GM12878 (cell line): Measurements from ENCODE around the gene IKZF1. TPM values are rescaled to one million over a fixed set of nuclear protein-coding genes. Genes with fewer than 3 reads are reported as not detected.
A peak's percentile ranks its signal among the peaks of the same experiment; 100 is the strongest.

Experiments used
- ATAC-seq: fragments of 200-7000 bp; cut with Tn5 transposase; 3 replicates; pipeline ENCODE4 v1.9.1; 2020; ENCODE audit warnings: mild to moderate bottlenecking, moderate library complexity
- BruUV-seq: library from RNA; stranded (reverse); fragments of 400-500 nt; replicated peaks from 2 replicates; lab custom pipeline; 2021; lab: Mats Ljungman, UMichigan
- CTCF ChIA-PET: fragments of 300-600 bp; sonication (Branson Sonifier 250); formaldehyde crosslinking; extraction: SDS; loops from one replicate; lab custom pipeline; 2021; ENCODE audit warnings: inconsistent platforms; lab: Yijun Ruan, JAX
- POLR2A ChIA-PET: fragments of 350-600 bp; formaldehyde crosslinking; extraction: SDS; loops from one replicate; lab custom pipeline; 2021; ENCODE audit warnings: inconsistent platforms; lab: Charles Lee
- RAD21 ChIA-PET: fragments of 300-600 bp; sonication (Branson Sonifier 250); formaldehyde crosslinking; loops from one replicate; lab custom pipeline; 2023; ENCODE audit warnings: antibody characterized with exemption; ENCODE audit not compliant: unreplicated experiment; lab: Charles Lee
- SMC1A ChIA-PET: fragments of 300-600 bp; sonication (Branson Sonifier 250); formaldehyde crosslinking; loops from one replicate; lab custom pipeline; 2023; ENCODE audit not compliant: unreplicated experiment, uncharacterized antibody; lab: Charles Lee
- DNase-seq: peaks from one replicate; pipeline ENCODE4 v3.0.0-alpha.2; 2011; ENCODE audit warnings: low read depth, low spot score
- FAIRE-seq: peaks from 3 replicates; lab custom pipeline; 2011; peaks lifted over from hg19 to GRCh38; lab: Jason Lieb, UNC
- H2AFZ ChIP-seq: 2 replicates; pipeline ENCODE4 v1.6.0; 2011; ENCODE audit warnings: low read depth, low read length, control low read depth; ENCODE audit not compliant: control insufficient read depth
- H3K27ac ChIP-seq: 2 replicates; pipeline ENCODE4 v1.5.1; 2011; ENCODE audit warnings: control low read depth; ENCODE audit not compliant: control insufficient read depth, insufficient read depth
- H3K27me3 ChIP-seq, 2 experiments: replicated peaks in 1 of 2; 2 replicates each; pipeline versions ENCODE4 v1.6.0 to v1.6.1; 2011; ENCODE audit warnings: low read length in 1 of 2; ENCODE audit not compliant: control insufficient read depth in 2 of 2, insufficient read depth in 2 of 2
- H3K36me3 ChIP-seq, 2 experiments: 2 replicates each; pipeline ENCODE4 v1.5.1; 2011; ENCODE audit warnings: low read length in 1 of 2; ENCODE audit not compliant: control insufficient read depth in 2 of 2, insufficient read depth in 2 of 2
- H3K4me1 ChIP-seq: 2 replicates; pipeline ENCODE4 v1.6.1; 2011; ENCODE audit warnings: mild to moderate bottlenecking, low read length, moderate library complexity, mixed read lengths; ENCODE audit not compliant: control insufficient read depth, insufficient read depth
- H3K4me2 ChIP-seq: 2 replicates; pipeline ENCODE4 v1.6.0; 2011; ENCODE audit warnings: control low read depth; ENCODE audit not compliant: control insufficient read depth, insufficient read depth
- H3K4me3 ChIP-seq: fragments of 200-600 bp; sonication (generic); 2 replicates; pipeline ENCODE4 v1.5.1; 2016
- H3K79me2 ChIP-seq: 2 replicates; pipeline ENCODE4 v1.6.0; 2011; ENCODE audit warnings: low read length; ENCODE audit not compliant: control insufficient read depth, insufficient read depth
- H3K9ac ChIP-seq: 2 replicates; pipeline ENCODE4 v1.8.0; 2011; ENCODE audit warnings: low read length, control low read depth, mixed read lengths; ENCODE audit not compliant: control insufficient read depth, insufficient read depth
- H3K9me3 ChIP-seq: replicated peaks from 3 replicates; pipeline ENCODE4 v1.5.1; 2011; ENCODE audit warnings: mild to moderate bottlenecking, low read length; ENCODE audit not compliant: control insufficient read depth, insufficient read depth
- H4K20me1 ChIP-seq: 2 replicates; pipeline ENCODE4 v1.6.0; 2011; ENCODE audit not compliant: control insufficient read depth, insufficient read depth
- EP300 ChIP-seq, 2 experiments: fragments of 150-350 bp in 1 of 2; IDR thresholded peaks; 2 replicates each; pipeline ENCODE4 v1.6.1; 2011 to 2012; ENCODE audit warnings: low read depth in 2 of 2, low read length in 2 of 2, borderline replicate concordance in 1 of 2, improper control_type of control experiment in 1 of 2, inconsistent platforms in 1 of 2; ENCODE audit not compliant: control insufficient read depth in 1 of 2
- GABPA ChIP-seq: IDR thresholded peaks from 2 replicates; pipeline ENCODE4 v1.6.1; 2014; ENCODE audit warnings: antibody characterized with exemption, low read depth, mild to moderate bottlenecking, inconsistent platforms
- LARP7 ChIP-seq: fragments of 450-650 bp; IDR thresholded peaks from 2 replicates; pipeline ENCODE4 v1.6.1; 2017; ENCODE audit warnings: mild to moderate bottlenecking
- NR2C1 ChIP-seq: fragments of 450-650 bp; IDR thresholded peaks from 2 replicates; pipeline ENCODE4 v1.6.1; 2017; ENCODE audit warnings: antibody characterized with exemption, mild to moderate bottlenecking, moderate library complexity
- WRNIP1 ChIP-seq: IDR thresholded peaks from 2 replicates; pipeline ENCODE4 v1.6.1; 2011; ENCODE audit warnings: low read depth, low read length, improper control_type of control experiment, borderline replicate concordance
- ZNF592 ChIP-seq: fragments of 450-650 bp; IDR thresholded peaks from 2 replicates; pipeline ENCODE4 v1.6.1; 2017; ENCODE audit warnings: mild to moderate bottlenecking, moderate library complexity
- in situ Hi-C: fragments of 300-500 bp; cut with MboI; formaldehyde crosslinking; loops from 9 replicates; pipeline ENCODE4 v1.14.3; 2018; ENCODE audit warnings: mixed read lengths
- intact Hi-C: fragments of 100-400 bp; cut with micrococcal nuclease; formaldehyde crosslinking; loops from one replicate; pipeline ENCODE4 v1.14.2; 2022; ENCODE audit not compliant: unreplicated experiment
- polyA plus RNA-seq, 11 experiments: library from polyadenylated mRNA; depleted of rRNA in 4 of 11; unstranded in 6 of 11; stranded (reverse) in 5 of 11; fragments of >200 nt; fragmentation: Nextera tagmentation in 4 of 11; fragmentation: Illumina TruSeq in 1 of 11; extraction: Ambion mirVana in 4 of 11; extraction: Trizol in 1 of 11; gene quantifications; 1 replicate in 1 of 11; 2 replicates in 10 of 11; pipeline versions ENCODE4 v1.2.1 to v1.2.3, GENCODE V29; 2011 to 2016; ENCODE audit warnings: inconsistent platforms in 2 of 11, missing spikeins in 2 of 11, low read depth in 1 of 11
- total RNA-seq, 4 experiments: library from RNA; depleted of rRNA in 3 of 4; stranded (reverse); fragments of >200 nt in 3 of 4; fragmentation: Illumina TruSeq in 1 of 4; extraction: Trizol in 1 of 4; gene quantifications; 2 replicates each; pipeline versions ENCODE4 v1.2.1 to v1.2.3, GENCODE V29; 2013 to 2021
- TF ChIP-seq, protein P1 (sequence below): IDR thresholded peaks from 2 replicates; pipeline ENCODE4 v1.6.1; 2011; ENCODE audit warnings: mild to moderate bottlenecking, low read depth, low read length, moderate library complexity; ENCODE audit not compliant: insufficient replicate concordance

IKZF1 gene
- total and polyA plus RNA-seq, 10 of the 15 experiments (the other 5 are each of a cell fraction or from before 2014, with no cell fraction given) = 27.2 to 125 (median 71.6) TPM

GRCh38 chr7:50292763-50293162 is 11.8 kb upstream of the IKZF1 start:
- Histone ChIP-seq H4K20me1 (no peaks in the 10 kb centered on the region), H3K27ac (peak overlapping the region; percentile 33; the same call in 1 of the 2 replicates), H3K9ac (no peak overlapping the region), H3K4me1 (peaks cover 22% of the 10 kb centered on the region), H3K9me3 (no peaks in the 10 kb centered on the region), H3K27me3 (no peaks in the 10 kb centered on the region), H3K36me3 (no peaks in the 10 kb centered on the region), H3K79me2 (no peaks in the 10 kb centered on the region), H3K4me2 (0 out of 2 replicates have a peak overlapping the region, but pooled peaks have one; percentile 12), H2AFZ (no peak overlapping the region), H3K4me3 (no peak overlapping the region)
- POLR2A ChIA-PET = interaction anchor here (1.1 to 5.3 kb wide), 6 partner anchors 11 to 25 kb away, joined by 4 to 54 read pairs (median 14); partner anchors contain the start of gene IKZF1
- TF ChIP-seq WRNIP1 = no peak
- 0 out of 2 replicates have a peak, but pooled peaks have one; percentile 1 for TF ChIP-seq GABPA
- TF ChIP-seq NR2C1 = no peak
- TF ChIP-seq LARP7 = no peak
- TF ChIP-seq, protein P1, sequence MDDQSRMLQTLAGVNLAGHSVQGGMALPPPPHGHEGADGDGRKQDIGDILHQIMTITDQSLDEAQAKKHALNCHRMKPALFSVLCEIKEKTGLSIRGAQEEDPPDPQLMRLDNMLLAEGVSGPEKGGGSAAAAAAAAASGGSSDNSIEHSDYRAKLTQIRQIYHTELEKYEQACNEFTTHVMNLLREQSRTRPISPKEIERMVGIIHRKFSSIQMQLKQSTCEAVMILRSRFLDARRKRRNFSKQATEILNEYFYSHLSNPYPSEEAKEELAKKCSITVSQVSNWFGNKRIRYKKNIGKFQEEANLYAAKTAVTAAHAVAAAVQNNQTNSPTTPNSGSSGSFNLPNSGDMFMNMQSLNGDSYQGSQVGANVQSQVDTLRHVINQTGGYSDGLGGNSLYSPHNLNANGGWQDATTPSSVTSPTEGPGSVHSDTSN = no peak
- no peak for TF ChIP-seq ZNF592
- TF ChIP-seq EP300 (IDR thresholded peaks at IDR 0.05; ENCODE audit: borderline replicate concordance in 1 of 2, control insufficient read depth in 1 of 2, low read depth in 2 of 2, low read length in 2 of 2) = no peak
- in situ Hi-C loops = no loop called here
- SMC1A ChIA-PET = interaction anchor here (0.6 to 11.8 kb wide), 9 partner anchors 11 to 87 kb away, joined by 3 to 177 read pairs (median 5); partner anchors contain the start of gene IKZF1
- intact Hi-C loops = no loop called here
- DNase-seq (no peak), FAIRE-seq (no peak), ATAC-seq (peak; percentile 74)
- RAD21 ChIA-PET = interaction anchor here (1.0 to 6.0 kb wide), 10 partner anchors 7 to 146 kb away, joined by 3 to 54 read pairs (median 6); partner anchors contain the start of gene IKZF1
- CTCF ChIA-PET = interaction anchor here (0.9 to 5.9 kb wide), 10 partner anchors 8 to 148 kb away, joined by 3 to 37 read pairs (median 4); no protein-coding TSS in a partner anchor
- BruUV-seq = no TSS peak
